ENCODE data around the gene GRAMD2B.
A peak's percentile ranks its signal among the peaks of the same experiment; 100 is the strongest.

GRAMD2B gene

GRCh38 chr5:126460977-126461376, 37.8 kb downstream of the GRAMD2B start:
- no peaks in the 10 kb centered on the region for H3K27me3 ChIP-seq (ENCODE audit: control insufficient read depth in 1 of 2, insufficient read depth in 1 of 2, low read length in 2 of 2)
- DNase-seq = no peak
- no peaks in the 10 kb centered on the region for H3K9me3 ChIP-seq (ENCODE audit: control insufficient read depth, low read length)
- H3K79me1 ChIP-seq (replicated peaks; ENCODE audit: low read length, poor library complexity, severe bottlenecking) = peaks cover 28% of the 10 kb centered on the region
- H2BK120ac ChIP-seq (ENCODE audit: low read depth, low read length) = no peak overlapping the region
- no peak overlapping the region for H3K23ac ChIP-seq (ENCODE audit: low read length in 2 of 2)
- no peak overlapping the region for H2BK12ac ChIP-seq (ENCODE audit: low read length in 2 of 2)
- no peak overlapping the region for H3K27ac ChIP-seq (ENCODE audit: low read length, poor library complexity, severe bottlenecking)
- no peak overlapping the region for H2BK15ac ChIP-seq (ENCODE audit: low read depth, poor library complexity, severe bottlenecking)
- no peak overlapping the region for H2AFZ ChIP-seq (ENCODE audit: low read depth, low read length)
- peaks cover 11 to 24% of the 10 kb centered on the region in 2 experiments for H3K36me3 ChIP-seq (ENCODE audit: control insufficient read depth in 1 of 2, insufficient read depth in 2 of 2, low read depth in 1 of 2, low read length in 2 of 2)
- no peak overlapping the region for H3K9ac ChIP-seq (ENCODE audit: low read length)
- H2BK5ac ChIP-seq (ENCODE audit: low read depth, low read length, poor library complexity, severe bottlenecking) = no peak overlapping the region
- WGBS = no CpG with 5 or more reads among the region's 1 CpG
- H4K8ac ChIP-seq (ENCODE audit: low read length) = no peak overlapping the region
- H3K4ac ChIP-seq (ENCODE audit: low read depth in 1 of 2, low read length in 2 of 2) = no peak overlapping the region
- H3K4me3 ChIP-seq (ENCODE audit: insufficient read depth in 1 of 2, low read depth in 1 of 2, low read length in 2 of 2) = no peak overlapping the region
- no peak overlapping the region for H2AK5ac ChIP-seq (ENCODE audit: low read length, severe bottlenecking)
- peaks cover 5% of the 10 kb centered on the region for H3K4me1 ChIP-seq (ENCODE audit: control insufficient read depth, insufficient read depth, low read depth, low read length)
- no peak overlapping the region for H4K91ac ChIP-seq (ENCODE audit: low read length)
- H3K18ac ChIP-seq (ENCODE audit: low read depth in 1 of 2, low read length in 2 of 2) = no peak overlapping the region
- H3K4me2 ChIP-seq (ENCODE audit: low read length, poor library complexity, severe bottlenecking) = no peak overlapping the region
- no peak overlapping the region for H3K14ac ChIP-seq (ENCODE audit: low read length in 2 of 2)

- no peak overlapping the region for H4K8ac ChIP-seq (ENCODE audit: low read length)
- H3K27ac ChIP-seq (ENCODE audit: low read length, poor library complexity, severe bottlenecking) = peak overlapping the region; percentile 27
- no peak for DNase-seq
- H3K4ac ChIP-seq (ENCODE audit: low read depth in 1 of 2, low read length in 2 of 2) = no peak overlapping the region
- H2AFZ ChIP-seq (ENCODE audit: low read depth, low read length) = no peak overlapping the region
- no peak overlapping the region for H3K23ac ChIP-seq (ENCODE audit: low read length in 2 of 2)
- H3K79me1 ChIP-seq (replicated peaks; ENCODE audit: low read length, poor library complexity, severe bottlenecking) = peaks cover 36% of the 10 kb centered on the region
- H2AK5ac ChIP-seq (ENCODE audit: low read length, severe bottlenecking) = peak overlapping the region; percentile 15
- H3K36me3 ChIP-seq (ENCODE audit: control insufficient read depth in 1 of 2, insufficient read depth in 2 of 2, low read depth in 1 of 2, low read length in 2 of 2) = peaks cover 15 to 27% of the 10 kb centered on the region in 2 experiments
- H2BK12ac ChIP-seq (ENCODE audit: low read length in 2 of 2) = no peak overlapping the region
- H2BK15ac ChIP-seq (ENCODE audit: low read depth, poor library complexity, severe bottlenecking) = no peak overlapping the region
- no peak overlapping the region for H3K18ac ChIP-seq (ENCODE audit: low read depth in 1 of 2, low read length in 2 of 2)
- H3K4me1 ChIP-seq (ENCODE audit: control insufficient read depth, insufficient read depth, low read depth, low read length) = peaks cover 5% of the 10 kb centered on the region
- H4K91ac ChIP-seq (ENCODE audit: low read length) = no peak overlapping the region
- H3K4me2 ChIP-seq (ENCODE audit: low read length, poor library complexity, severe bottlenecking) = no peak overlapping the region
- no peak overlapping the region for H2BK120ac ChIP-seq (ENCODE audit: low read depth, low read length)
- WGBS = no CpG with 5 or more reads among the region's 1 CpG
- no peak overlapping the region for H3K4me3 ChIP-seq (ENCODE audit: insufficient read depth in 1 of 2, low read depth in 1 of 2, low read length in 2 of 2)
- no peaks in the 10 kb centered on the region for H3K9me3 ChIP-seq (ENCODE audit: control insufficient read depth, low read length)
- H3K14ac ChIP-seq (ENCODE audit: low read length in 2 of 2) = no peak overlapping the region
- no peak overlapping the region for H2BK5ac ChIP-seq (ENCODE audit: low read depth, low read length, poor library complexity, severe bottlenecking)
- H3K27me3 ChIP-seq (ENCODE audit: control insufficient read depth in 1 of 2, insufficient read depth in 1 of 2, low read length in 2 of 2) = no peaks in the 10 kb centered on the region
- peak overlapping the region; percentile 28 for H3K9ac ChIP-seq (ENCODE audit: low read length)
Observed at GRCh38 chr5:126461838-126462237, 38.6 kb downstream of the GRAMD2B start.

- no peak overlapping the region for H3K4me3 ChIP-seq (ENCODE audit: insufficient read depth in 1 of 2, low read depth in 1 of 2, low read length in 2 of 2)
- no peak overlapping the region for H2BK15ac ChIP-seq (ENCODE audit: low read depth, poor library complexity, severe bottlenecking)
- peaks cover 15 to 29% of the 10 kb centered on the region in 2 experiments for H3K36me3 ChIP-seq (ENCODE audit: control insufficient read depth in 1 of 2, insufficient read depth in 2 of 2, low read depth in 1 of 2, low read length in 2 of 2)
- no peak overlapping the region for H3K23ac ChIP-seq (ENCODE audit: low read length in 2 of 2)
- peaks cover 5% of the 10 kb centered on the region for H3K4me1 ChIP-seq (ENCODE audit: control insufficient read depth, insufficient read depth, low read depth, low read length)
- no peak overlapping the region for H4K91ac ChIP-seq (ENCODE audit: low read length)
- no peak overlapping the region for H2AFZ ChIP-seq (ENCODE audit: low read depth, low read length)
- no peak for DNase-seq
- H3K18ac ChIP-seq (ENCODE audit: low read depth in 1 of 2, low read length in 2 of 2) = no peak overlapping the region
- no peak overlapping the region for H2BK120ac ChIP-seq (ENCODE audit: low read depth, low read length)
- peaks cover 34% of the 10 kb centered on the region for H3K79me1 ChIP-seq (replicated peaks; ENCODE audit: low read length, poor library complexity, severe bottlenecking)
- no peak overlapping the region for H2BK5ac ChIP-seq (ENCODE audit: low read depth, low read length, poor library complexity, severe bottlenecking)
- no peak overlapping the region for H2BK12ac ChIP-seq (ENCODE audit: low read length in 2 of 2)
- H3K4ac ChIP-seq (ENCODE audit: low read depth in 1 of 2, low read length in 2 of 2) = no peak overlapping the region
- H3K9ac ChIP-seq (ENCODE audit: low read length) = peak overlapping the region; percentile 28
- H3K14ac ChIP-seq (ENCODE audit: low read length in 2 of 2) = no peak overlapping the region
- no peak overlapping the region for H3K4me2 ChIP-seq (ENCODE audit: low read length, poor library complexity, severe bottlenecking)
- H4K8ac ChIP-seq (ENCODE audit: low read length) = no peak overlapping the region
- peak overlapping the region; percentile 2 for H2AK5ac ChIP-seq (ENCODE audit: low read length, severe bottlenecking)
- peak overlapping the region; percentile 59 for H3K27ac ChIP-seq (ENCODE audit: low read length, poor library complexity, severe bottlenecking)
- H3K27me3 ChIP-seq (ENCODE audit: control insufficient read depth in 1 of 2, insufficient read depth in 1 of 2, low read length in 2 of 2) = no peaks in the 10 kb centered on the region
- 77% methylated on average over 7 of the region's 8 CpGs for WGBS
- no peaks in the 10 kb centered on the region for H3K9me3 ChIP-seq (ENCODE audit: control insufficient read depth, low read length)
Observed at GRCh38 chr5:126462239-126463014, 39.2 kb downstream of the GRAMD2B start.

- Histone ChIP-seq H3K4me1 (ENCODE audit: control insufficient read depth, insufficient read depth, low read depth, low read length) (peaks cover 5% of the 10 kb centered on the region), H3K9me3 (ENCODE audit: control insufficient read depth, low read length) (no peaks in the 10 kb centered on the region), H3K27ac (ENCODE audit: low read length, poor library complexity, severe bottlenecking) (no peak overlapping the region), H3K4me3 (ENCODE audit: insufficient read depth in 1 of 2, low read depth in 1 of 2, low read length in 2 of 2) (no peak overlapping the region), H3K27me3 (ENCODE audit: control insufficient read depth in 1 of 2, insufficient read depth in 1 of 2, low read length in 2 of 2) (no peaks in the 10 kb centered on the region), H3K4ac (ENCODE audit: low read depth in 1 of 2, low read length in 2 of 2) (no peak overlapping the region), H3K36me3 (ENCODE audit: control insufficient read depth in 1 of 2, insufficient read depth in 2 of 2, low read depth in 1 of 2, low read length in 2 of 2) (peaks cover 13 to 27% of the 10 kb centered on the region in 2 experiments), H2BK12ac (ENCODE audit: low read length in 2 of 2) (no peak overlapping the region), H3K14ac (ENCODE audit: low read length in 2 of 2) (no peak overlapping the region), H2BK120ac (ENCODE audit: low read depth, low read length) (no peak overlapping the region), H2AFZ (ENCODE audit: low read depth, low read length) (no peak overlapping the region), H3K4me2 (ENCODE audit: low read length, poor library complexity, severe bottlenecking) (no peak overlapping the region), H3K9ac (ENCODE audit: low read length) (no peak overlapping the region), H3K23ac (ENCODE audit: low read length in 2 of 2) (no peak overlapping the region), H4K8ac (ENCODE audit: low read length) (no peak overlapping the region), H3K18ac (ENCODE audit: low read depth in 1 of 2, low read length in 2 of 2) (no peak overlapping the region), H2BK5ac (ENCODE audit: low read depth, low read length, poor library complexity, severe bottlenecking) (no peak overlapping the region), H4K91ac (ENCODE audit: low read length) (no peak overlapping the region), H3K79me1 (replicated peaks; ENCODE audit: low read length, poor library complexity, severe bottlenecking) (peaks cover 27% of the 10 kb centered on the region), H2BK15ac (ENCODE audit: low read depth, poor library complexity, severe bottlenecking) (no peak overlapping the region), H2AK5ac (ENCODE audit: low read length, severe bottlenecking) (no peak overlapping the region)
- DNase-seq = no peak
- 99% methylated on average over 2 of the region's 2 CpGs for WGBS
Observed at GRCh38 chr5:126464016-126464415, 40.8 kb downstream of the GRAMD2B start.
